GM12891 (cell line): ENCODE measurements around the gene SEC24D.

Experiments
- DNase-seq: peaks from one replicate; pipeline ENCODE4 v3.0.0; 2011; ENCODE audit warnings: low spot score; ENCODE audit not compliant: insufficient read length
- FAIRE-seq: peaks from 2 replicates; lab custom pipeline; 2011; peaks lifted over from hg19 to GRCh38; lab: Jason Lieb, UNC
- PAX5 ChIP-seq: IDR thresholded peaks from 2 replicates; pipeline ENCODE4 v1.6.1; 2011; ENCODE audit warnings: low read length, moderate library complexity, mild to moderate bottlenecking; ENCODE audit not compliant: insufficient read depth, severe bottlenecking
- POLR2A ChIP-seq: IDR thresholded peaks from 2 replicates; pipeline ENCODE4 v1.6.1; 2011; ENCODE audit warnings: low read depth, low read length, control low read depth
- POLR2AphosphoS5 ChIP-seq: IDR thresholded peaks from 2 replicates; pipeline ENCODE4 v1.6.1; 2011; ENCODE audit warnings: low read depth, low read length, control low read depth
- POU2F2 ChIP-seq: IDR thresholded peaks from 2 replicates; pipeline ENCODE4 v1.6.1; 2011; ENCODE audit warnings: low read depth, mild to moderate bottlenecking, control low read depth, low read length, moderate library complexity
- SPI1 ChIP-seq: IDR thresholded peaks from 2 replicates; pipeline ENCODE4 v1.6.1; 2011; ENCODE audit warnings: low read depth, low read length, control low read depth
- TAF1 ChIP-seq: IDR thresholded peaks from 2 replicates; pipeline ENCODE4 v1.6.1; 2011; ENCODE audit warnings: low read depth, low read length, control low read depth

Gene SEC24D

DNA sequence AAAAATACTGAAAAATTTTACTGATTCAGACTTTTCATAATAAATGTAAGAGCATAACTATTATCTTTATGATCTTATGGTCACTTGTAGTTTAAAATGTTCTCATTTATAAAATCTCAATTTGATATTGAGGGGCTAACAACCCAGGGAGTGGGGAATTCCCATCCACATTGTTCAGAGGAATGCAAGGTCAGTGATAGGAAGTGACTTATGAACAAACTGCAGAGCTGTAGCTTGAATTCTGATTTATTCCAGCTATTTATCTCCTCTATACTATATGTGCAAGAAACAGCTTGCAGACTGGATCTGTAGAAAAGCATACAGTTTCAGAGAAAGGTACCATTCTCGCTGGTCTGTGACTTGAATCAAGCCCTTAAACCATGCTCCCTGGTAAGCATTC lies 61.6 kb downstream of the SEC24D start:
- FAIRE-seq (no peak), DNase-seq (no peak)
- TF ChIP-seq TAF1 (no peak), POLR2AphosphoS5 (no peak), PAX5 (no peak), POU2F2 (no peak), POLR2A (no peak), SPI1 (no peak)

DNA sequence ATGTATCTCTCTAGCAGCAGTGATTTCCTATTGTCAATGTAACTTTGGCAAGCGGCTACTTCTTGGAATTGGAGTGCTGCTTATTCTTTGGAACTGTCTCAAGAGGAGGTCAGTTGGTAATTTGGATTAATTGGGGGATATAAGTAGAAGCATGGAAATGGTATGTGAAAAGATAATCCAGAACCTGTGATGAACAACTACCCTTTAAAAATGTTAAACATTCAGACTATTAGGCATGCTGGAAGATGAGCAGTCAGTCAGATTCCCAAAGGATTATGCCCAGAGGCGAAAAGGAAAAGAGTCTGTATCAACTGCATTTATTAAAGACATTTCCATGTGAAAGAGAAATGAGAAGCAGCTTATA lies 62.5 kb downstream of the SEC24D start:
- no peak for TF ChIP-seq TAF1
- TF ChIP-seq POLR2A = no peak
- TF ChIP-seq SPI1 = no peak
- TF ChIP-seq PAX5 = no peak
- TF ChIP-seq POLR2AphosphoS5 = no peak
- TF ChIP-seq POU2F2 = no peak
- no peak for FAIRE-seq
- no peak for DNase-seq

DNA sequence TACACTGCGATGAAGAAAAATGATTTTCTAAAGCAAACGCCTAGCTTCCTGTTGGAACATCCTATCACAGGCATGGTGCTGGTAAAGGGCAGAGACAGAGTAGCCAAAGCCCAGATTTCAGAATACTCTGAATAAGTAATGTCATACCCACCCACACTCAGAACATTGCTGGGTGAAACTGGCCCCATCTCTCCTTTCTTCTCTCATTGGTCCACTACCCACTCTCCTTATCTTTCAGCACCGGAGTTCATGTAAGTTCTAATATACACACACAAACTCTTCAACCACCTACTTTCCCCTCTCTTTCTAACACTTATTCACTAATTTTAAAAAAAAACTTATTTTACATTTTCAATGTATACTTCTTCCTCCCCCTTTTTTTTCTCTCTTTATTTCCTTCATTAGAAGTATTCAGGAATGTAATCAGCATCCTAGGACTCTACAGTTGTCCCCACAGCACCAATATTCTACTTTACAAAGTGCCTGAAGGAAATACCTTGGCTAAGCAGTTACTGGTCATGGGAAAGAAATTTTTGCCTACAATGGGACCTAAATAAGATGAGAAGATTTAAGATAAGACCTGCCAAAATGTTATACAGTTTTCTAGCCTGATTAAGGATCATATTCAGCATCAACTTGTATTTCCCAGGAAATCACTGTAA lies 63.0 kb downstream of the SEC24D start:
- FAIRE-seq (no peak), DNase-seq (no peak)
- no peak for TF ChIP-seq POU2F2
- no peak for TF ChIP-seq POLR2AphosphoS5
- TF ChIP-seq SPI1 = no peak
- TF ChIP-seq TAF1 = no peak
- no peak for TF ChIP-seq PAX5
- TF ChIP-seq POLR2A = no peak

DNA sequence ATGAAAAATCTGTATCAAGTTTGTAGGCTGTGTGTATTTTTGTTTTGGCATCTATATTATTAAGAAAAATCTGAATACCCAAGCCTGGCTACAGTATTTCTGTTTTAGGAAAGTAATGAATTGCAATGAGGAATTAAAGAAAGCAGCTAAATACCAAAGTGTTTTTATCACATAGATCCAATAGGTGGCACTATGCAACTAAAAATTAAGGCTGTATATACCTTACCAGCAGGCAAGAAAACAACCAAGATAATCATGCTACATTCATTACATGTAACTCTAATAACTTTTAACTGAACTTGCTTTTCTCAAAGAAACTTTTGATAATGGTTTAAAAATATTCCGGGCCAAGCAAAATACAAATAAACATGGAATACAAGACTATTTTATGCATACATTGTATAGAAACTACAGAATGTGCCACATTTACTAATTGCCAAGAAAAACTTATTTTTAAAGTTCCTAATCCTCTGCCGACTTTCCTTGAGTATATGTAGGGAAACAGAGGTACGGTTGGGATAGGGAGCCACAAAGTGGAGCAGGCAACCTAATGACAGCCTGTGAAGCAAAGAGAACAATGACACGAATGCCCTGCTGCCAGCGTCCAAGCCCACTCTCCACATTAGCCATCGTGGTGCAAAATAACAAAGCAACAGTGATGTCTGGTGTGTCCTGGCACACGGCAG lies 63.7 kb downstream of the SEC24D start:
- peak; percentile 86 for FAIRE-seq
- DNase-seq = no peak
- TF ChIP-seq PAX5 (no peak), SPI1 (no peak)

DNA sequence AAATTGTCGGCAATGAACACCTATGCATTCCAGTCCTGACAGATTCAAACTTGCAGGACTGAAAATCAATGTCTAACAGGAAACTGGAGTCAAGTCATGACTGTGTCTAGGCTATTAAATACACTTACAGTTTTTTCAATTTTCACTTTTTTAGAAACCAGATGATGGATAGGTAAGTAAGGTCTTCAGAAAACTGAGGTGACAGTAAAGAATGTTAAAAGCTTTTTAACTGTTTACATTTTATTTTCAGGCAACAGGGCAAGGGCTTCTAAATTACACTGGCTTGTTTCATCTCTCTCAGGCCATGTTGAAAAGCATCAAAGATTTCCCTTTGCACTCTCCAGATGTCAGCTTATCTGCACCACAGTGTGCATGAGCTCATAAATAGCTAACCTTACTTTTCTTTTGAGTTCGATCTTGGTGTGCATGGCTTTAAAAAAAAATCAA lies 65.2 kb downstream of the SEC24D start:
- TF ChIP-seq SPI1 (no peak), POLR2AphosphoS5 (no peak), POLR2A (no peak), PAX5 (no peak), TAF1 (no peak), POU2F2 (no peak)
- FAIRE-seq = no peak
- DNase-seq = no peak

DNA sequence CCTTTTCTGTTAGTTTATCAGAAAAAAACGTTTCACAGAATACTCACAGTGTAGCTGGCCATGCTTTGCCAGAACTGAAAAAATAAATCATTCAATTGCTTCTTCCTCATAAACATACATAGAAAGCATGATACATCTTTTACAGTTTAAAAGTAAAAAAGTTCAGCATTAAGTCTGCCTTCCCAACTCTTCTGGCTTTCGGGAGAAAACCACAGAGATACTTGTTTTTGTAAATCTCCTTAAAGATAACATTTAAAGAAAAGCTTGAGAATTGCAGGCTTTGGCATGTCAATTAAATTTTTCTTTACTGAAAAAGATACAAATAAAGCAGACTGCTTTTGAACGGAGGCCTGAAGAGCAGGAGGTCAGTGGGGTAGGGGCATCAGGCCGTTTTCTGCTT lies 66.8 kb downstream of the SEC24D start:
- TF ChIP-seq PAX5 (no peak), POLR2AphosphoS5 (no peak)
- FAIRE-seq (no peak), DNase-seq (no peak)

DNA sequence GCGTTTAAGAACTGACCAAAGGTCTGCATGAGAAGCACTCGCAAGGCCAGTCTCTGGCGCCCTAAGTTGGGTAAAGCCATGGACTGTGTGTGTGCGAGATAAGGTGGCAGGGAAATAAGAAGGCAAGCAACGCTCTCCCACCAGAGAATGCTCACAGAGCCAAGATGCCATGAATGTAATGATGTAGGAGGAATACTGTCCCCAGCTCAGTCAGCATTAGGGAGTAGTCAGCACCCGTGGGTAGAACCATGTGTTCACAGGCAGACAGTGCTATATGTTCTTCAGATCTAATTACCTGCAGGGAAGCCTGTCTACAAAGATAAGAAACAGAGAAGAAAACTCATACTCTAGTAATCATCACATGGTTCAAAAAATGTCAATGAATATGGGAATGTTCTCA lies 68.8 kb downstream of the SEC24D start:
- TF ChIP-seq SPI1 (no peak), TAF1 (no peak), PAX5 (no peak), POLR2A (no peak), POU2F2 (no peak), POLR2AphosphoS5 (no peak)
- DNase-seq (no peak), FAIRE-seq (no peak)

DNA sequence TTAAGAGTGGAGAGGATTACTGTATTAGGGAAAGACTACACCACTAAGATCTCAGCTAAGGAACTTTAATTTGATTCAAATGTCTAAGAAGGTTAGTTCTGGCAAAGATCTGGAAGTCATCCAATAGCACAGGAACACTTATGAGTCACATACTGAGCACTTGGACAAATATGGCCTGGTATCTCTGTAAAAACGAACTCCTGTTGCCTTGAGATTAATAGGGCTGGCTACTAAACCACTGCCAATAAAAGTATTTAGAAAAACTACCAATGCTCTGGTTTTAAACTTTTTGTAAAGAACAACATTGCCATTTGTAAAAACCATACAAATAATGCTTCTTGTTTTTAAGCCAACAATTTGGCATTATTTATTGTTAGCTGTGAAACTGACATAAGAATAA lies 70.5 kb downstream of the SEC24D start:
- FAIRE-seq = no peak
- TF ChIP-seq POLR2A = no peak
- no peak for TF ChIP-seq POLR2AphosphoS5

DNA sequence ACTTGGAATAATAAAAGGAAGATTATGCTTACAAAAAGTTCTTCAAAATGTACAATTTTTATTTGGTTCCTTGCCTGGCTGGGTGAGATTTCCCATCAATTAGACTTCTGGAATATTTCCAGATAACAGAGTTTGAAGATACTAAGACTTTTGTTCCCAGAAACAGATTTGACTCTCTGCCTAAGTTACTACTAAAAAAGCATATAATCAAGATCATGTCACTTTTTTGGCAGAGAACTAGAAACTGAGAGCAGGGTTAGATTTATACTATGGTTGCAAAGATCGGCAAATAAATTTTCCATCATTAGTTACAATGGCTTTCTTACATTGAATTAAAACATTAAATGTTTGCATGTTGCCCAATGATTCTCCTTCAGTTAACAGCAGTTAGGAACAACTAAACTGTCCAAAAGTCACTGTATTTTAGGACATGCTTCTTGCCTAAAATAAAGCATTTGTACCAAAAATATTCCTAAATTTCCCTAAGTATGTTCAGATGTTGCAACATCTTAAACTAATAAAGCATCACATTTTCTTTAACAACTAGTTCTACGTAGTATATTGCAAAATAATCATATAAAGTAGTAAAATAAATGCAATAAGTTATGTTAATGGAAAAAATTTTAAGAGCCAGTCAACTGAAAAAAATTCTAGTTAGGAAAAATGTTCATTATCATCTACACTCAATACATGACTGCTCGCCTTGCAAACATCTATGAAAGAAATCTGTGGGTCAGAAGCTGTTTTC lies 73.0 kb downstream of the SEC24D start:
- DNase-seq = no peak
- no peak for FAIRE-seq
- no peak for TF ChIP-seq POU2F2
- no peak for TF ChIP-seq POLR2AphosphoS5
- no peak for TF ChIP-seq POLR2A
- no peak for TF ChIP-seq SPI1
- no peak for TF ChIP-seq TAF1
- TF ChIP-seq PAX5 = no peak

More for the DNA sequence above, 70.5 kb downstream of the SEC24D start:
- no peak for DNase-seq

DNA sequence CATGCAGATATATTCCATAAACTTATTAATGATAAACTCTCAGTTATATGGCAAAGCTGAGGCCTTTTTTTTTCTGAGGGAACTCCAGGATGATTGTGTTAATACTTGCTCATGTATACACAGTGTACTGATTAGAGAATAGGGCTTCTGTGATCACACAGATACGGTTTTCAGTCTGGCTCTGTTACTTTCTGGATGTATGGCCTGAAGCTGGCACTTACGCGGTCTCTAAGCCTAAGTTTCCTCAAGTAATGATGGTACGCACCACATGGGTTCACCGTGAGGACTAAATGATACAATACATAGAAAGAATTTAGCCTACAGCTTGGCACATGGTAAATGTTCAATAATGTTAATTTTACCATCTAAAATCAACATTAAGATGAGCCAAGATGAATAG lies 73.8 kb downstream of the SEC24D start:
- FAIRE-seq (no peak), DNase-seq (no peak)
- TF ChIP-seq POU2F2 = no peak
- no peak for TF ChIP-seq POLR2AphosphoS5
- no peak for TF ChIP-seq PAX5
- TF ChIP-seq POLR2A = no peak
- TF ChIP-seq TAF1 = no peak
- no peak for TF ChIP-seq SPI1
